Measurements from ENCODE around the gene PKD1.
"Not testable (repeated sequence)": the region's sequence is repeated elsewhere in the genome, so short reads cannot be mapped to it uniquely, and the experiment has no call there.

The PKD1 gene

DNA sequence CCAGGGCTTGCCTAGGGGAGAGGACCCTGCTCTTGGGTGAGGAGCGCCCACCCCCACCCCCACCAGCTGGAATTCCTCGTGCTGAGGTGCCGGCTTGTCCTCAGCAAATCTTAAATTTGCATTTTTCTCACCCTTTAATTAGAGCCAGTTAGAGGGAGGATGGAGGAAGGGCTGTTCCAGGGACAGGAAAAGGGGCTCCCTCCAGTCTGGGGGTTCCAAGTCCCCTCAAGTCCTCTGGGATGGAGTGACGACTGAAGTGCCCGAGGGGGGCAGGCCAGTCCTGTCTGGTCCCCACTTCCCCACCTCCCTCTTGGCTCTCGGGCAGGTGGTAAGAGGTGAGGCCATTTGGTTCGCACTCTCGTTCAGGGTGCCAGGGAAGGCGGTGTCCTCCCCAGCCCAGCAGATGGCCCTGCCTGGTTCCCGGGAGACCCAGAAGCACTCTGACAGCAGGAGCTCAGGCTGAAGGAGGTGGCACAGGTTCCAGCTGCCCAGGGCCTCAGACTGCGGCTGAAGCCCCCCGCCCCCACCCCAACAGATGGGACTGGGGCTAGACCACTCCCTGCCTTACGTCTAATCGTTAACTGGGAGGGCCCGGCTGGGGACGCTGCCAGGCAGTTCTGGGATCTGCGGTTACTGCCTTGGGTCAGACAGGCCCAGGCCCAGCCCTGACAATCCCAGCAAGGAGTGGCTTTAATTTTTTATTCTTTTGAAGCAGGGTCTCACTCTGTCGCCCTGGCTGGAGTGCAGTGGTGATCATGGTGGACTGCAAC, 14.9 kb upstream of the PKD1 start:
- no peak for DNase-seq (ENCODE audit: low read depth)

DNA sequence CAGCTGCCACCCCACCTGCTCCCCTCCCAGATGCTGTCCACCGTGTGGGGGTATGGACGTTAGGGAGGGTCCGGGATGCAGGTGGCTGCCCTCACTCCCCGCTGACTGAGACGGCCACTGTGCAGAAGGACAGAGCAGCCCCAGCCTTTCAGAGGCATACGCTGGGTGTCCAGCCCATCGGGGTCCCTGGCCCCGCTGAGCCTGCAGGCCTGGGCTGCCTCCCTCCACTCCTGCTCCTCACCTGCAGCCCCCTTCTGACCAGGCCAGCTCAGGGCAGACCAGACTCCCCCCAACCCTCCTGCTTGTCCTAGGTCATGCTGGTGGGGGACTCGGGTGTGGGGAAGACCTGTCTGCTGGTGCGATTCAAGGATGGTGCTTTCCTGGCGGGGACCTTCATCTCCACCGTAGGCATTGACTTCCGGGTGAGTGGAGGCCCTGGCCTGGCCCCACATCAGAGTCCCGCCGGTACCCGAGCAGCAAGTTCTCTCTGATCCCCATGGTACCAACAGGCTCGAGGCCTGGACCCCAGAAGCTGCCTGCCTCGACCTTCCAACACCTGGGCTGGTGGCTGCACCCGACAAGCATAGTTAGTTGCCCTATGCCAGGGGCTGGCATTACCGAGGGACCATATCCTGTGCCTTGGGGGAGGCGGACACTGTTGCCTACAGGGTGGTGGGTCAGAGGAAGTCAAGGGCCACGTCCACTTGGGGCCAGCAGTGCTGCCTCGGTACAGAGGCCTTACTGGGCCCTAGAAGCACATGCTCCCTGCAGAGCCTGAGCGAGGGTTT, 14.1 kb upstream of the PKD1 start:
- DNase-seq (ENCODE audit: low read depth), result no peak

DNA sequence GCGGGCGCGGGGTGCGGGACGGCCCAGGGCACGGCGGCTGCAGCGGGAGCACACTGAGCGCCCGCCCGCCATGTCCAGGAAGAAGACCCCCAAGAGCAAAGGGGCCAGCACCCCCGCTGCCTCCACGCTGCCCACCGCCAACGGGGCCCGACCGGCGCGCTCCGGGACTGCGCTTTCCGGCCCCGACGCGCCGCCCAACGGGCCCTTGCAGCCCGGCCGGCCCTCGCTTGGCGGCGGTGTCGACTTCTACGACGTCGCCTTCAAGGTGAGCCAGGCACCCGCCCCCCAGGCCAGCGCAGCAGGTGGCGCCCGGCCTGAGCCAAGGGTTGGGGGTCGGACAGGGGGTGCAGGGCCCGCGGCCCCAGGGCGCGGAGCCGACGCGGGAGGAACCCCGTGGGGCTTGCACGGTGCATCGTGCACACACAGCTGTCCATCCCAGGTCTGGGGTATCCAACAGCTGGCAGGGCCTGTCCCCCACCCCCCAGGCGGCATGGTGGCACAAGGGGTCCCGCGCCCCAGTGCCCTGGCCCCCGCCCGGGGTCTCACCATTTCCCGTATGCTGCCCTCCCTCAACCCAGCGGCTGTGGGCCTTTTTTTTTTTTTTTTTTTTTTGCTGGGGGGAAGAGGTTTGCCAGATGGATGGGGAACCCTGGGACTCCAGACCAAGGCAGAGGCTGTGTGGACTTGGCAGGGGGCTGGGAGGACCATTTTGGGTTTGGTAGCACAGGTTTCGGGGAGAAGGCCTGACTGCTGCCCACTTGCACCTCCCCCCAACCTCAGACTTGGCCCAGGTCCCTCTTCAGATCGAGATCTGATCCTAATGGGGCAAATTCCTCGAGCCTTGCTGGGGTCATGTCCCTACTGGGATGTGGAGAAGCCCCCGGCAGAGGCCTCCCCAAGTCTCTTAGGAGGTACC, 13.3 kb upstream of the PKD1 start:
- DNase-seq (ENCODE audit: low read depth), result no peak

DNA sequence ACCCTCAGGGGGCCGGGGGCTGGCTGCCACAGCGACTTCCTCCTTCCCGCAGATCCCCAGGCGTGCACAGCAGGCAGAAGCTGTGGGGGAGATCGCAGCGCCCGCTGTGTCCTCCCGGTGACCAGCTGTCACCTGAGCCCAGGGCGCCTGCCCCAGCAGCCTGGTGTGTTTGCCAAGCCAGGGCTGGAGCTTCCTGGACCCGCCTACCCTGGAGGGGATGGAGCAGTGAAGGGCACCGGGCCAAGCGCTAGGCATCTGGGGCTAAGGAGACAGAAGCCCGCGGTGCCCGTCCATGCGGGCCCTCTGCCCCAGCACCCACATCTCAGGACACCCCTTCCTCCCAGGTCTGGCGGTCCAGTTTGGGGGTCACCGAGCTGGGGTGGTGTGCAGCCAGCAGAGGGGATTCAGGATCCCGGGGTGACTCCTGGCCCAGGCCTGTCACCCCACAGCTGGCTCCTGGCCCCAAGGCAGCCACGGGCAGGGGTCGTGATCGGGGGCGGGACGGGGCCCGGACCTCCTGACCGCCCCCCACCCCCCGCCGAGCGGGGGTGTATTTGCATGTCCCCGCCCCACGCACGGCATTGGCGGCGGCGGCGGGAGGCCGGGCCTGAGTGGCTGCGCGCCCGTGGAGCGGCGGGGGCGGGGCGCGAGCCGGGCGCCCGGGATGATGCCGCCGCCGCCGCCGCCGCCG, 12.4 kb upstream of the PKD1 start, which contains the start of gene RAB26:
RAB26 (plus strand) TSS at position 645 of the 691 bp plus-strand sequence. CDS start 159 bp downstream, outside the sequence.
- peak; percentile 32 for DNase-seq (ENCODE audit: low read depth)

DNA sequence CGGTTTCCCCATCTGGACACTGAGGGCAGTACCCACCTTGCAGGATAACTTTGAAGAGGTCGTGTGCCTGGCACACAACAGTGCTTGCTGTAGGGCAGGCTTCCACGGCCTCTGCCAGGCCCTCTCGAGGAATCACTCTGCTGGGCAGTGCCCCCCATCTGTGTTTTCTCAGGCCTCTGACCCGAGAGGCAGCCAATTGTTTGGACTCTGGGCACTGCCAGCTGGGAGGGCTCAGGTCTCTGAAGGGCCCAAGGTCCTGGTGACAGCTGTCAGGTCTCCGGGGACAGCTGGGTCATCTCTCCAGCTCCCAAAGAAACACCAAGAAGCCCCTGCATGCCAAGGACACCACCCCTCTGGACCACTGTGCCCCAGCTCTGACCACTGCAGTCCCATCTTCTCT, 11.7 kb upstream of the PKD1 start:
- no peak for DNase-seq (ENCODE audit: low read depth)

DNA sequence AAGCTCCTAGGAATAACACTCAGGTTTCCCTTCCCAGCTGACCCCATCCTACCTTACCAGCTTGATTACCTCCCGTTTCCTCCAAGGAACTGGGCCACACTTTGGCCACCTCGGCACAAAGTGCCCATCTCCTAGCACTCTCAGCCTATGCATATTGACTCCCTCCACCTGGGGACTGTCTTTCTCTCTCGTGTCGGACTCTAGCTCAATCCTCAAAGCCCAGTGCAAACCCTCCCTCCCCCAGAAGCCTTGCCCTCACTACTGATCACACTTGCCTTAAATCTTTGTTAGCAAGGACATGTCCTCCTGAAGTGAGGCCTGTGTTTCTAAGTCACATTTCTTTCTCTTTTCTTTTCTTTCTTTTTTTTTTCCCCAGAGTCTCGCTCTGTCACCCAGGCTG, 10.1 kb upstream of the PKD1 start:
- no peak for DNase-seq (ENCODE audit: low read depth)

DNA sequence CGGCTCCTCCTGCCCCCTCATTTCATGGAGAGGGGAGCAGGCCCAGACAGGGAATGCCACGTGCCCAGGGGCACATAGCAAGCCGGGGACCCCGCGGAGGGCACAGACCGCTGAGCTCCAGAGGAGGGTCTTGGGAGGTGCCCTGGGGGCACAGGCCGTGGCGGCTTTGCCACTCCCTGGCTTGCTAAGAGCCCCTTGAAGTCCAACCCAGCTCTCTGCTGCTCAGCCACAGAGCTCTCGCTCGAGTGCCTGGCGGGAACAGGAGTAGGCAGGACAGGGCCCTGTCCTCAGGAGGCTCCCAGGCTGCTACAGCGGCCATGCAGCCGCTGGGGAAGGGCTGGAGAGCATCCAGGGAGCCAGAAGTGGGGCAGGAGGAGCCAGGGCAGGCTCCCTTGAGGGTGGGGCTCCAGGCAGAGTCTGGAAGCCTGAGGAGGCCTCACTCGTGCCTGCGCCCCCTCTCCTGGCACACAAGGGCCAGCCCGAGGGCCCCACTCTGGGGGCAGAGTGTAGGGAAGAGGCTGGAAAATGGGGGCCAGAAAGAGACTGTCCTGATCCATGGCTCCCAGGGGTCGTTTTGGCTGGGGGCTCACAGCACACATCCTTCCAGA, 8.3 kb upstream of the PKD1 start:
- no peak for DNase-seq (ENCODE audit: low read depth)

DNA sequence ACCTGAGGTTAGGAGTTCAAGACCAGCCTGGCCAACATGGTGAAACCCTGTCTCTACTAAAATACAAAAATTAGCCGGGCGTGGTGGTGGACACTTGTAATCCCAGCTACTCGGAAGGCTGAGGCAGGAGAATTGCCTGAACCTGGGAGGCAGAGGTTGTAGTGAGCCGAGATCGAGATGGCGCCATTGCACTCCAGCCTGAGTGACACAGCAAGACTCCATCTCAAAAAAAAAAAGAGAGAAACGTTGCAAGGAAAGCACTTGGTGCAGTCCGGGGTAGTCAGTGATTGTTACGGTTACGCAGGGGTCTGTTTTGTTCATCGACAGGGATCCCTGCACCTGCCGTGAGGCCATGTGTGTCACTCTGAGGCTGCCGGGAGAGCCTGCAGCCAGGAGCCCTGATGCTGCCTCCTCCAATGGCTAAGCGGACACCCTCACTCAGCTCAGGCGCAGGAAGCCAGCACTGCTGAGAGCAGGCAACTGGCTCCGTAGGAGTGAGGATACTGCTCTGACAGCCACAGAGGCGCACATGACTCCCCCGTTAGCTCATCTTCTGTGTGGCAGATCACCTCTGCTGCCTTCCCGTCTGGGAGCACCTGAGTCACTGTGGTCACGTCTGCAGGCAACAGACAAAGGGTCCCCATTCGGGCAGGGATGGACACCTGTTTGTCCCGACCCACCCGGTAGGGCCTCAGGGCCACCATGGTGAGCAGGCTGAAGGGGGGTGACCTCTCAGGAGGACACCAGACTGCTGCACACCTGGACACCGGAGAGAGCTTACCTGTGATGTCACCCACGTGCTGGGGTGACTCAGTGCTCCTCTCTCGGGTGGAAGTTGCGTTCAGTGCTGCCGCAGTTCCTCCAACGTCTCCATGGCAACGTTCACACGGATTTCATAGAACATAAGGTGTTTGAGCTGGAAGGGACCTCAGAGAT, 7.5 kb upstream of the PKD1 start:
- no peak for DNase-seq (ENCODE audit: low read depth)

DNA sequence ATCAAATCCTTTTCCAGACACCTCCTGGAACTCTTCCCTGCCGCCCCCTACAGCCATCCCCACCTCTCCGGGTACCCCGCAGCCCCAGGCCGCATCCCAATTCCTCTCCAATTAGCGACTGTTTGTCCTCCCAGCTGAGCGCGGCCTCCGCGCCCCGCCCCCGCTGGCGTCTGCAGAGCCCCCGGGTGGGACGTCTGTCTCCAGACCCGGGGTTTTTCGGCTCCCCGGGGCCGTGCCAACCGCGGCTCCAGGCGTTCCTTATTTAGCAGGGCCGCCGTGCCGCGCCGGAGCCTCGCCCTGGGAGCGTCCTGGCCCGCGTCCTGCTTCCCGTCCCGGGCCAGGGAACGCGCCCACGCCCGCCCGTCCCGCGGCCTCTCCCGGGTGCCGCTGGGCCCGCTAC, 627 bp downstream of the PKD1 start:
- not testable (repeated sequence) for DNase-seq (ENCODE audit: low read depth)

DNA sequence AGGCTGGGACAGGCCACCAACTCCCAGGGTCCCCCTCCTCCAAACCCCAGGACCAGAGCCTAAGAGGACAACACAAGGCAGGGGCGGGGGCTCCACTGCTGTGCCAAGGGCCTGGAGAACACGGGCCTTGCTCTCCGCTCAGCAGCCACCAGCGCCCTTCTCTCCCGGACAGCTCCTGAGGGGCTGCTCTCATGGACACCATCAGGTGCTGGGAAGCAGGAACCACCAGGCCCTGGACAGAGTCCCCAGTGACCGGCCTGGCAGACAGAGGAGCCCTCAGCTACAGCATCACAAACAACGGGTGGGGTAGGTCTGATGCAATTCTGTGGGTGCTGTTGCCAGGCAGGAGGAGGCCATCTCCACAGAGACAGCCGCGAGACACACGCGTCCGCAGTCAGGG, 1.9 kb downstream of the PKD1 start:
- not testable (repeated sequence) for DNase-seq (ENCODE audit: low read depth)

DNA sequence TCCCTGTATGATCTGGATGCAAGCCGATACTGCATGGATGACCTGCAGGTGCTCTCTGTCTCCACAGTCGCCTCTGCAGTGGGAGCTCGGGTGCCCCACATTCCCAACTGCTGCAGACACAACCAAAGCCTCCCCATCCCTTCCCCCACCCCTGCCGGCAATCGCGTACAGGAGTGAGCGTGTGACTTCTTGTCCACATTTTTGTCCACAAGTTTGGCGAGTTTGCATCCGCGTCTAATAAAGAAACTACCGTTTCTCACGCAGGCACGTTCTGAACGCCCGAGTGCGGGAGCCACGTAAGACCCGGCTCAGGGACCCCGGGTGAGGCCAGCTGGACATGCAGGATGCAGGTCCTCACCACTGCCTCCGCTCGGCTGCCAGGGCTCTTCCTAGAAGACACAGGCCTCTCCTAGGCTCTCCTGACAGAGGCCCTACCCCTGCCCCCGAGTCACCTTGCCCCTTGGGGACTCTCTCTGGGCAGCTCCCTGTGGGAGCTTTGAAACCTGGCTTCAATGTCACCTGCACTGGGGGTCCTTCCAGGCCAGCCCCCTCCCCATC, 5.7 kb downstream of the PKD1 start:
- DNase-seq (ENCODE audit: low read depth), result not testable (repeated sequence)

DNA sequence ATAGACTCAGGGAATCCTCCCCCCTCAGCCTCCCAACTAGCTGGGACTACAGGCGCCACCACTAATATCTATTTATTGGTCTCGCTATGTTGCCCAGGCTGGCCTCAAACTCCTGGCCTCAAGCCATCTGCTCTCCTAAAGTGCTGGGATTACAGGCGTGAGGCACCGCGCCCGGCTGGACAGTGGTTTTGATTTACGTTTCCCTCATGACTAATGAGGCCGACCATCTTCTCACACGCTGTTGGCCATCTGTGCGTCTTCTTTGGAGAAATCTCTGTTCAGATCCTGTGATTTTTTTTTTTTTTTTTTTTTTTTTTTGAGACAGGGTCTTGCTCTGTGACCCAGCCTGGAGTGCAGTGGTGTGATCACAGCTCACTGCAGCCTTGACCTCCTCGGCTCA, 6.4 kb downstream of the PKD1 start:
- not testable (repeated sequence) for DNase-seq (ENCODE audit: low read depth)

DNA sequence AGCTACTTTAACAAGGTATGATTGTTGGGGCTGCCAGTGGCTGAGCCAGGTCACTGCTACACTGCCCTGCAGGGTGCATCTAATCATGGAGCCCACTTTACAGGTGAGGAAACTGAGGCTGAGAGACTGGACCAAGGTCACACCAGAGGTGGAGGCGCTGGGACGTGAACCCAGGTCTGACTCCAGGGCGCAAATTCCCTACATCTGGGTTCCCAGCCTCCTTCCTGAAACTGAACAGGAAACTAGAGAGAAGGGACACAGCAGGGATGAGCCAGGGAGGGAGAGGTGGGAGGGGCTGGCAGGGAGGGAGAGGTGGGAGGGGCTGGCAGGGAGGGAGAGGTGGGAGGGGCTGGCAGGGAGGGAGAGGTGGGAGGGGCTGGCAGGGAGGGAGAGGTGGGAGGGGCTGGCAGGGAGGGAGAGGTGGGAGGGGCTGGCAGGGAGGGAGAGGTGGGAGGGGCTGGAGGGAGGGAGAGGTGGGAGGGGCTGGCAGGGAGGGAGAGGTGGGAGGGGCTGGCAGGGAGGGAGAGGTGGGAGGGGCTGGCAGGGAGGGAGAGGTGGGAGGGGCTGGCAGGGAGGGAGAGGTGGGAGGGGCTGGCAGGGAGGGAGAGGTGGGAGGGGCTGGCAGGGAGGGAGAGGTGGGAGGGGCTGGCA, 7.9 kb downstream of the PKD1 start:
- DNase-seq (ENCODE audit: low read depth), result peak; percentile 29

DNA sequence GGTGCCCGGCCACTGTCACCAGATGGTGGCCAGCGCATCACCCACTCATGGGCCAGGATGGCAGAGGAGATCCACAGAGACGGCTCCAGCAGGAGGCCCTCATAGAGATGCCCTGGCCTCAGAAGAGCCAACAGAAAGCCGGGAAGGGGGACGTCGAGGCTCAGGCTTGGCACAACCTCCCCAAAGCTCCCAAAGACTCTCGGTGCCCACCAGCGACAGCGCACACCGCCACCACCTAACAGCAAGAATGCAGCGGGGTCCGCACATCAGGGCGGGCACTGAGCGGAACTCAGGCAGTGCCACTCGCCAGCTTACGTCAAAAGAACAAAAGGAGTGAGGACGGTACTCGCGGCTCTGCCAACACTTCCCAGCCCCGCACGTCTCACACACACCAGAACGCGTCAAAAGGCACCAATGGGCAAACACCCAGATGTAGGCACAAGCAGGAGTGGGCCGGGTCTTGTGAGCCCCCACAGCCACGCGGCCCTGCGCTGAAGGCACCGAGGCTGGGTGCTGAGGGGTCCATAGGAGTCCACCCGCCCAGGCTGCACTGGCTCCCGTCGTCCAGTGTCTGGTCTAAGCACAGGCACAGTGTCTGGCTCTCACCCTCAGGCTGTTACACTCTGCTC, 8.7 kb downstream of the PKD1 start:
- not testable (repeated sequence) for DNase-seq (ENCODE audit: low read depth)

DNA sequence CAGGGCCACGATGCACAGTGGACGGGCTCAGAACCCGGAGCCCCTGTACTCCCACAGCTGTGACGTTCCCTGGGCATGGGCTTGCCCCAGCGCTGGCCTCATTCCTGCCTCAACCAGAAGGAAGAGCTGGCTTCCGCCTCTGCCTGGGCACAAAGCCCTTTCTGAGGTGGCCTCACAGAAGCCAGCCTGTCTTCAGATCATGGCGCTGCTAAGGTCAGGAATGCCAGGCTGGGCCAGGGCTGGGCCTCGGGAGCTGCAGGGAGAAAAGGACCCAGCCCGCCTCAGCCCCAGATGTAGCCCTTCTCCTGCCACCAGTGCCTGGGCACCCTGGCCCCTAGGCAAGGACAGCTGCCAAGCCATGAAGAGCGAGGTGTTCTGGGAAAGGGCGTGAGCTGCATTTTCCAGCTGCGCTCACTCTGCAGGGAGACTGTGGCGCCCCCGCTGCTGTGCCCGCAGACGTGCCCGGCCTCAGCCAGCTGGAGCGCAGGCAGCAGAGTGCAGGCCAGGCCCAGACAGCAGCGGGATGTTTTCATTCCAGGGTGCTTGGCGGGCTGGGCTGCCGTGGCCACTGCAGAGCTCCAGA, 9.4 kb downstream of the PKD1 start:
- not testable (repeated sequence) for DNase-seq (ENCODE audit: low read depth)

DNA sequence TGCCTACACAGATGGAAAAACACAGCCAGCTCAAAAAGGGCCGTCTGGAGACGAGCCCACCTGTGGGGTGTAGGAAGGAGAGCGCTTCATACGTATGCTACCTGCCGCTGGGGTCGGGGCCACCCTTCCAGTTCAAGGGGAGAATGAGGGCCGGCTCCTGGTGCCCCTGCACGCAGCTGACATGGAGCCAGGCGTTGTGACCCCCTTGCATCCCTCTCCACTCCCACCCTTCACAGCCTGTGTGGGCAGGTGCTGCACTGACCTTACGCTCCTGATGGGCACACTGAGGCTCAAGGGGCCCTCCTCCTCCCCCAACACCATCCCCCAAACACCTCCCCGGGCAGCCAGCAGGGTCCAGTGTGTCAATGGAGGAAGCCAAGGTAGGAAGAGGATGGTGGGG, 10.1 kb downstream of the PKD1 start:
- not testable (repeated sequence) for DNase-seq (ENCODE audit: low read depth)

DNA sequence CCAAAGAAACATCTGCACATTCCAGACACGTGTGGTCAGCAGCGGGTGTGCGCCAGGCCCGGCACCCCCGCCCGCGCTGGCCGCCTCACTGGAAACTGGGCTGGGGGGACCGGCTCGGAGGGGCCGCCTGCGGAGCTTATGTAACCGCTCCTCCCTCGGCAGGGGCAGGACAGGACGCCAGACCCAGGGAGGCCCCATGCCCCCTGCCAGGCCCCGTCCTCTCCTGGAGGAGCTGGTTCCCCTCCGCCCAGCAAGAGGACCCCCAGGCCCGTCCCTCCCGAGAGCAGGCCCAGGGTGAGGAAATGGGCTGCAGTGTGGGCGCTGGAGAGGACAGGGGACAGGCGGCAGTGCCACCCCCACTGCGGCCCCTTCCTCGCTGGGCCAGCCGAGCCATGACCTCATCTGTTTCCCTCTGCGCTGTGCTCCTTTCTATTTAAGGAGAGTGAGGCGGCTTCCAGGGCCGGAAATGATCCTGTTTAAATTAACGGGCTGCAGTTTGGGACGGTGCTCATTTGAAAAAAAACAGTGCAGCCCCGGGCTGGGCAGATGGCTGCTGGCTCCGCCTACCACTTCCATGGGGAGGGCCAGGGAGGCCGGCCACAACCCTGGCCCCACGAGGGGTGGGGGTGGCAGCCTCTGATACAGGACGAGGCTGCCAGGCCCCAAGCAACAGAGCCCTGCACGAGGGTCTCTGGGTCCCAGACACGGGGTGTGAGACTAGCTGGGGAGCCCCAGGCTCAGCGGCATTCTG, 10.8 kb downstream of the PKD1 start:
- not testable (repeated sequence) for DNase-seq (ENCODE audit: low read depth)

DNA sequence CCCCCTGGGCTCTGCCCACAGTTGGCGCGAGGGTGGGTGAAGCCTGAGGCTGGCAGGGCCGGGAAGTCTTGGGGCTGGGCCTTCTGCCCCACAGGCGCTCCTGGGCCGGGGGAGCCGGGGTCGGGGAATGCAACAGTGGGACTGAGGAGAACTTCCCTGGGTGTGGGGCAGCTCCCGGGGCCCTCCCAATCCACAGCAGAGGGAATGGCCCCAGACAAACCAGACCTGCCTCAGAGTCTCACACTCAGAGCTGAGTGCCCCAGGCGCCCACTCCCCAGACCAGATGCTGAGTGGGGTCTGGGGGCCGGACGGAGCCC, 11.4 kb downstream of the PKD1 start:
- DNase-seq (ENCODE audit: low read depth), result not testable (repeated sequence)

All from stimulated activated CD4-positive, alpha-beta T cell treated with anti-CD3 and anti-CD28 coated beads, Interleukin-2, amount 100 ng/mL, for 4 hours (primary cell).